CD4-positive, alpha-beta T cell treated with Interleukin-10 for 1 hour (primary cell): Measurements from ENCODE around the gene BZW2.

Experiments used
- DNase-seq: peaks from one replicate; pipeline ENCODE4 v3.0.0-alpha.2; 2020

The BZW2 gene

DNA sequence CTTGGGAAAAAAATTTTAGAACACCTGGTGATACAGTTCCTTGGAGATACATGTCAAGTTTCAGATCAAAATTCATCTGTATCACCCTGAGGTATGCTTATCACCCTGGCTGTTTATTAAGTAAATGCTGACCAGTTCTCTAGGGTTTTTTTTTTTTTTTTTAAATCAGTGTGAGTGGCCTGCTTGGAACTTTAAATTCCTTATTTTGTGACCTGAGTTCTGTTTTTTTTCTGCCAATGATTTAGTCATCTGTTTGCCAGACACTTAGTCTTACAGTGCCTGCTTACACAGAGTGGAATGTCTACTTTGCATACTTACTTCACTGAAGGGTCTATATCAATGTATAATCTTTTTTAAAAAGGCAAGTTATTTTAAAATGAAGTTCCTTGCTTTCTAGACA lies 109.4 kb downstream of the BZW2 start:
- no peak for DNase-seq
